Loucy (cell line): ENCODE measurements around the gene NFATC4.

ENCODE experiments used
- CTCF ChIP-seq: fragments of 200-600 bp; sonication (generic); conservative IDR thresholded peaks from 2 replicates; pipeline ENCODE4 v1.5.1; 2014; ENCODE audit warnings: mild to moderate bottlenecking, antibody characterized with exemption, low read length
- EZH2phosphoT487 ChIP-seq: fragments of 200-600 bp; IDR thresholded peaks from 2 replicates; pipeline ENCODE4 v1.6.1; 2018; ENCODE audit warnings: antibody characterized with exemption, mild to moderate bottlenecking, moderate library complexity, borderline replicate concordance

GRCh38 chr14:24342889-24343288 lies 25.1 kb upstream of the NFATC4 start:
- no peak for TF ChIP-seq CTCF
- TF ChIP-seq EZH2phosphoT487, result no peak
